Measurements from ENCODE around the gene SLC38A10. TPM values are rescaled to one million over a fixed set of nuclear protein-coding genes. Genes with fewer than 3 reads are reported as not detected.

Gene SLC38A10
- total RNA-seq, 1 experiment from 2014 or later: 109 TPM

DNA sequence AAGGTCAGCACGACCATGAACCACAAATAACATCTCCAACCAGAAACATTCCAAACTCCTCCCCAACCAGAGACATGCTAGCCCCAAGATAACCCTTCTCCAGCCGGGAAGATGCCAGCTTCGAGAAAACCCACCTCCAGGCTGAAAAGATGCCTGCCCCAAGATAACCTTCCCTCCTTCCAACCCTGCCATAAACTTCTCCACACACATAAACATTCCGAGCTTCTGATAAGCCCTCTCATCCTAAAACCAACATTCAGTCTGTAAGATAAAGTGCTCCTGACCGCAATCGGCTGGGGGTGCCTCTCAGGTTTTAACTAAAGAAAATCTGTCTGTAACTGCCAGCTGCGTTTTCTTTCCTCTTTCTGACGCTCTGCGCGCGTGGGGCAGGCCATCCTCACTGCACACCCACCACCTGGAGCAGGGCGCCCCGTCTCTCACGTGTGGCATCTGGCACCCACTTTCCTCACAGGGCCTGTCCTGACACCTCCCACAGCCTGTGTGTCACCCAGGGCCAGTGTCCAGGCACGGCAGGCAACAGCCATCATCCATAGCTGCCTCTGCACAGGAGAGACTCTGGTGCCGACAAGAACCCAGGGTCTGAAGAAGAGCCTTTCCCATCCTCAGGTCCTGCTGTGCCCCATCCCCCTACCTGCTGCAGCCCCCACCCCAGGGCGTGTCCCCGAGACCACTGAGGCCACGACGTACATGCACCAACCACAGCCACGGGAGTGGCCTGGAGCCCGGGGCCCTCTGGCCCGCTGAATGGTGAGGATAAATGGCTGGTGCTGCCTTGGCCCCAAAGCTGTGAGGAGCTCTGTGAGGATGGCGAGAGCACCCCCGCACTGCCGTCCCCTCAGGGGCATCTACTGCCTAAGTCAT is 59.9 kb downstream of the SLC38A10 start:
- H3K9me2 ChIP-seq (ENCODE audit: insufficient read depth): no peaks in the 10 kb centered on the region
- no peak overlapping the region for H3K4me3 ChIP-seq (replicated peaks in 1 of 2; ENCODE audit: low read depth in 1 of 2, low read length in 2 of 2)
- DNase-seq (ENCODE audit: low read depth, low spot score) (no peak), ATAC-seq (no peak)
- ChIA-PET CTCF (no interaction called here), POLR2A (interaction anchor here (1.2 kb wide), 1 partner anchor 91 kb away, joined by 3 read pairs; no protein-coding TSS in a partner anchor), RAD21 (ENCODE audit: low non-redundant PET in 1 of 2, low total read pairs in 2 of 2, uncharacterized antibody in 2 of 2, unreplicated experiment in 2 of 2) (no interaction called here)
- no peaks in the 10 kb centered on the region for H3K27me3 ChIP-seq (ENCODE audit: insufficient read depth, low read length)
- H3K4me2 ChIP-seq (ENCODE audit: low read length): no peak overlapping the region
- TF ChIP-seq POLR2AphosphoS5 (IDR thresholded peaks at IDR 0.05; ENCODE audit: low read depth, low read length): no peak
- TF ChIP-seq EGR1 (IDR thresholded peaks at IDR 0.05; ENCODE audit: low read depth): no peak
- TF ChIP-seq, protein P1, sequence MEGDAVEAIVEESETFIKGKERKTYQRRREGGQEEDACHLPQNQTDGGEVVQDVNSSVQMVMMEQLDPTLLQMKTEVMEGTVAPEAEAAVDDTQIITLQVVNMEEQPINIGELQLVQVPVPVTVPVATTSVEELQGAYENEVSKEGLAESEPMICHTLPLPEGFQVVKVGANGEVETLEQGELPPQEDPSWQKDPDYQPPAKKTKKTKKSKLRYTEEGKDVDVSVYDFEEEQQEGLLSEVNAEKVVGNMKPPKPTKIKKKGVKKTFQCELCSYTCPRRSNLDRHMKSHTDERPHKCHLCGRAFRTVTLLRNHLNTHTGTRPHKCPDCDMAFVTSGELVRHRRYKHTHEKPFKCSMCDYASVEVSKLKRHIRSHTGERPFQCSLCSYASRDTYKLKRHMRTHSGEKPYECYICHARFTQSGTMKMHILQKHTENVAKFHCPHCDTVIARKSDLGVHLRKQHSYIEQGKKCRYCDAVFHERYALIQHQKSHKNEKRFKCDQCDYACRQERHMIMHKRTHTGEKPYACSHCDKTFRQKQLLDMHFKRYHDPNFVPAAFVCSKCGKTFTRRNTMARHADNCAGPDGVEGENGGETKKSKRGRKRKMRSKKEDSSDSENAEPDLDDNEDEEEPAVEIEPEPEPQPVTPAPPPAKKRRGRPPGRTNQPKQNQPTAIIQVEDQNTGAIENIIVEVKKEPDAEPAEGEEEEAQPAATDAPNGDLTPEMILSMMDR (IDR thresholded peaks at IDR 0.05 in 2 of 3, conservative IDR thresholded peaks at IDR 0.05 in 1 of 3; ENCODE audit: borderline replicate concordance in 1 of 3, insufficient read depth in 1 of 3, low read depth in 2 of 3, low read length in 2 of 3): no peak
- TF ChIP-seq YY1 (IDR thresholded peaks at IDR 0.05; ENCODE audit: extremely low read depth, insufficient replicate concordance, low read depth, low read length): no peak
- TF ChIP-seq EZH2 (IDR thresholded peaks at IDR 0.05): no peak
- no peak for TF ChIP-seq CEBPB (IDR thresholded peaks at IDR 0.05; ENCODE audit: low read depth)
- intact Hi-C loops (cut with micrococcal nuclease): no loop called here
- peaks cover 6 to 16% of the 10 kb centered on the region in 2 experiments; a peak in 3 of 4 replicates for H3K4me1 ChIP-seq (ENCODE audit: control insufficient read depth in 1 of 2, insufficient read depth in 2 of 2, low read length in 2 of 2)
- H2AFZ ChIP-seq (ENCODE audit: low read depth, low read length, poor library complexity, severe bottlenecking): no peak overlapping the region
- H4K20me1 ChIP-seq (ENCODE audit: insufficient read depth): no peaks in the 10 kb centered on the region
- no TSS peak for BruUV-seq (replicated peaks)
- H3K79me2 ChIP-seq (ENCODE audit: insufficient read depth, low read length): peaks cover 26% of the 10 kb centered on the region
- no peak overlapping the region for H3K9ac ChIP-seq (ENCODE audit: low read length)
- no peaks in the 10 kb centered on the region for H3K9me3 ChIP-seq (ENCODE audit: control insufficient read depth in 1 of 2, insufficient read depth in 1 of 2, low read depth in 1 of 2, low read length in 2 of 2)
- H3K27ac ChIP-seq (ENCODE audit: low read depth, low read length): no peak overlapping the region
- H3K36me3 ChIP-seq (ENCODE audit: control insufficient read depth in 1 of 2, insufficient read depth in 2 of 2, low read length in 2 of 2): peaks cover under 1 to 7% of the 10 kb centered on the region in 2 experiments; a peak in 1 of 4 replicates
